Loucy (cell line): ENCODE results near the gene MTF1.

ENCODE experiments used
- EZH2phosphoT487 ChIP-seq: fragments of 200-600 bp; IDR thresholded peaks from 2 replicates; pipeline ENCODE4 v1.6.1; 2018; ENCODE audit warnings: antibody characterized with exemption, mild to moderate bottlenecking, moderate library complexity, borderline replicate concordance
- TF ChIP-seq, protein P1 (sequence below): fragments of 200-600 bp; sonication (generic); conservative IDR thresholded peaks from 2 replicates; pipeline ENCODE4 v1.5.1; 2014; ENCODE audit warnings: mild to moderate bottlenecking, antibody characterized with exemption, low read length

DNA sequence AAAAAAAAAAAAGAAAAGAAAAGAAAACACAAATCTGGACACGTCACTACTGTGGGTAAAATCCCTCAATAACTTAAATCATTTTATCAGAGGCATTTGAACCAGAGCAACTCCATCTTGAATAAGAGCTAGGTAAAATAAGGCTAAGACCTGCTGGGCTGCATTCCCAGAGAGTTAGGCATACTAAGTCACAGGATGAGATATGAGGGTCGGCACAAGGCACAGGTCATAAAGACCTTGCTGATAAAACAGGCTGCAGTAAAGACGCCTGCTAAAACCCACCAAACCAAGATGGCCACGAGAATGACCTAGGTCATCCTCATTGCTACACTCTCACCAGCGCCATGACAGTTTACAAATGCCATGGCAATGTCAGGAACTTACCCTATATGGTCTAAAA, 43.6 kb upstream of the MTF1 start:
- TF ChIP-seq, protein P1, sequence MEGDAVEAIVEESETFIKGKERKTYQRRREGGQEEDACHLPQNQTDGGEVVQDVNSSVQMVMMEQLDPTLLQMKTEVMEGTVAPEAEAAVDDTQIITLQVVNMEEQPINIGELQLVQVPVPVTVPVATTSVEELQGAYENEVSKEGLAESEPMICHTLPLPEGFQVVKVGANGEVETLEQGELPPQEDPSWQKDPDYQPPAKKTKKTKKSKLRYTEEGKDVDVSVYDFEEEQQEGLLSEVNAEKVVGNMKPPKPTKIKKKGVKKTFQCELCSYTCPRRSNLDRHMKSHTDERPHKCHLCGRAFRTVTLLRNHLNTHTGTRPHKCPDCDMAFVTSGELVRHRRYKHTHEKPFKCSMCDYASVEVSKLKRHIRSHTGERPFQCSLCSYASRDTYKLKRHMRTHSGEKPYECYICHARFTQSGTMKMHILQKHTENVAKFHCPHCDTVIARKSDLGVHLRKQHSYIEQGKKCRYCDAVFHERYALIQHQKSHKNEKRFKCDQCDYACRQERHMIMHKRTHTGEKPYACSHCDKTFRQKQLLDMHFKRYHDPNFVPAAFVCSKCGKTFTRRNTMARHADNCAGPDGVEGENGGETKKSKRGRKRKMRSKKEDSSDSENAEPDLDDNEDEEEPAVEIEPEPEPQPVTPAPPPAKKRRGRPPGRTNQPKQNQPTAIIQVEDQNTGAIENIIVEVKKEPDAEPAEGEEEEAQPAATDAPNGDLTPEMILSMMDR, result no peak
- TF ChIP-seq EZH2phosphoT487, result no peak
